Cardiac fibroblast (primary cell): Measurements from ENCODE around the gene DDX25.

Experiments
- DNase-seq, 2 donors: peaks; one replicate each; pipeline versions ENCODE4 v3.0.0 to v3.0.0-alpha.2; 2010; ENCODE audit warnings: low read depth in 2 of 2
- H3K4me3 ChIP-seq, 2 donors: replicated peaks in 1 of 2; 1 replicate in 1 of 2; 2 replicates in 1 of 2; pipeline ENCODE4 v1.5.1; 2011; ENCODE audit warnings: low read depth in 2 of 2, low read length in 2 of 2, mild to moderate bottlenecking in 2 of 2, moderate library complexity in 1 of 2
- TF ChIP-seq, protein P1 (sequence below): IDR thresholded peaks from one replicate; pipeline ENCODE4 v1.5.1; 2011; ENCODE audit warnings: low read depth, mild to moderate bottlenecking, low read length, inconsistent platforms

Gene DDX25

GRCh38 chr11:125874556-125875124 lies 29.7 kb upstream of the DDX25 start:
- H3K4me3 ChIP-seq = peak overlapping the region; percentile 22 to 33
- DNase-seq = peak; percentile 85 to 86
- TF ChIP-seq, protein P1, sequence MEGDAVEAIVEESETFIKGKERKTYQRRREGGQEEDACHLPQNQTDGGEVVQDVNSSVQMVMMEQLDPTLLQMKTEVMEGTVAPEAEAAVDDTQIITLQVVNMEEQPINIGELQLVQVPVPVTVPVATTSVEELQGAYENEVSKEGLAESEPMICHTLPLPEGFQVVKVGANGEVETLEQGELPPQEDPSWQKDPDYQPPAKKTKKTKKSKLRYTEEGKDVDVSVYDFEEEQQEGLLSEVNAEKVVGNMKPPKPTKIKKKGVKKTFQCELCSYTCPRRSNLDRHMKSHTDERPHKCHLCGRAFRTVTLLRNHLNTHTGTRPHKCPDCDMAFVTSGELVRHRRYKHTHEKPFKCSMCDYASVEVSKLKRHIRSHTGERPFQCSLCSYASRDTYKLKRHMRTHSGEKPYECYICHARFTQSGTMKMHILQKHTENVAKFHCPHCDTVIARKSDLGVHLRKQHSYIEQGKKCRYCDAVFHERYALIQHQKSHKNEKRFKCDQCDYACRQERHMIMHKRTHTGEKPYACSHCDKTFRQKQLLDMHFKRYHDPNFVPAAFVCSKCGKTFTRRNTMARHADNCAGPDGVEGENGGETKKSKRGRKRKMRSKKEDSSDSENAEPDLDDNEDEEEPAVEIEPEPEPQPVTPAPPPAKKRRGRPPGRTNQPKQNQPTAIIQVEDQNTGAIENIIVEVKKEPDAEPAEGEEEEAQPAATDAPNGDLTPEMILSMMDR = peak; percentile 87

DNA sequence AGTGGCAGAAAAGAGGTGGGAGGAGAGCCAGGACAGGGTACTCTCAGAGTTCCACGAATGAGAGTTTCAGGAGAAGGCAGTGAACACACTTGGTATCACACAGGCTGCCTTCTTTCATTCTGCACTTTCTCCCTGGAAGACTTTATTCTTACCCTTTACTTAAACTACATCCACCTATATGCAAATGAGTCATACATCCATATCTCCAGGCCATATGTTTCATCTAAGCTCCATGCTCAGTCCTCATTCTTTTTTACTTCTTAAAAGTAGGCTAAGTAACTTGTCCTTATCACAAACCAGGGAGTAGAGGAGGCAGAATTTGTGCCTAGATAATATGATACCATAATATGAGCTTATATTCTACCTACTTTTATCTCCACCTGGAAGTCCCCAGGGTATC lies 23.0 kb upstream of the DDX25 start:
- no peak for DNase-seq
- TF ChIP-seq, protein P1 = no peak
- no peak overlapping the region for H3K4me3 ChIP-seq

GRCh38 chr11:125883375-125883774 lies 20.9 kb upstream of the DDX25 start:
- TF ChIP-seq, protein P1 = no peak
- no peak for DNase-seq
- no peak overlapping the region for H3K4me3 ChIP-seq

- TF ChIP-seq, protein P1 = no peak
- peak in 1 of 2 donors; percentile 20 for DNase-seq
- peak overlapping the region; percentile 46 to 81 for H3K4me3 ChIP-seq
These were observed 17.3 kb upstream of the DDX25 start for GRCh38 chr11:125886997-125887372.

- peak; percentile 98 for DNase-seq
- TF ChIP-seq, protein P1 = peak; percentile 35
- peak within 1 kb of the TSS; percentile 81 to 92 for H3K4me3 ChIP-seq
These were observed 16.7 kb upstream of the DDX25 start, which contains the start of gene HYLS1 for GRCh38 chr11:125887373-125888324. Gene HYLS1, plus strand, starts transcription at chr11:125887668. Its CDS starts 11,701 bp downstream, at chr11:125899369.

GRCh38 chr11:125890447-125891100 lies 13.7 kb upstream of the DDX25 start:
- DNase-seq = no peak
- TF ChIP-seq, protein P1 = no peak
- H3K4me3 ChIP-seq = no peak overlapping the region
